ENCODE measurements around the gene DYRK1A.

GRCh38 chr21:37473491-37473890 is 106.9 kb downstream of the DYRK1A start:
- TF ChIP-seq CTCF (IDR thresholded peaks at IDR 0.05): no peak
- TF ChIP-seq EZH2phosphoT487 (IDR thresholded peaks at IDR 0.05): no peak
- TF ChIP-seq EZH2 (IDR thresholded peaks at IDR 0.05): no peak

Data from neural progenitor cell (in vitro differentiated cells).